RPMI8226 (cell line): ENCODE measurements around the gene TPI1.
"Not testable (repeated sequence)": the region's sequence is repeated elsewhere in the genome, so short reads cannot be mapped to it uniquely, and the experiment has no call there.

Experiments
- DNase-seq: peaks from one replicate; pipeline ENCODE4 v3.0.0-alpha.2; 2015

TPI1 gene

GRCh38 chr12:6849427-6849826, 17.9 kb upstream of the TPI1 start:
- no peak for DNase-seq

DNA sequence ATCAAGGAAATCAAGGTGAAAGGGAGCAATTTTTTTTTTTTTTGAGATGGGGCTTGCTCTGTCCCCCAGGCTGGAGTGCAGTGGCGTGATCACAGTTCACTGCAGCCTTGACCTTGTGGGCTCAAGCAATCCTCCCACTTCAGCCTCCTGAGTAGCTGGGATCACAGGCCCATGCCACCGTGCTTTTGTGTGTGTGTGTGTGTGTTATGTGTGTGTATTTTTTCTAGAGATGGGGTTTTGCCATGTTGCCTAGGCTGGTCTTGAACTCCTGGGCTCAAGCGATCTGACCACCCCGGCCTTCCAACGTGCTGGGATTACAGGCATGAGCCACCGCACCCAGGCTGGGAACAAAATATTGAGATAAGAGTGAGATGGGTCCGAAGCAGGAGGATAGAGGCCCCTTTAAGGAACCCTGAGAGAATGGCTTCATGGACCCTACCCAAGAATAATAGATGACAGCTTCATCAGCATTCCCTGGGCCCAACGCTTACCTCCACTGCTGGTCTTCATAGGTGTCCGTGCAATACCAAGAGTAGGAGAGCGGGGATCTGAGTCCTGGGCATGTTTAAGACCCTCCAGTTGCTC, 17.3 kb upstream of the TPI1 start:
- no peak for DNase-seq

DNA sequence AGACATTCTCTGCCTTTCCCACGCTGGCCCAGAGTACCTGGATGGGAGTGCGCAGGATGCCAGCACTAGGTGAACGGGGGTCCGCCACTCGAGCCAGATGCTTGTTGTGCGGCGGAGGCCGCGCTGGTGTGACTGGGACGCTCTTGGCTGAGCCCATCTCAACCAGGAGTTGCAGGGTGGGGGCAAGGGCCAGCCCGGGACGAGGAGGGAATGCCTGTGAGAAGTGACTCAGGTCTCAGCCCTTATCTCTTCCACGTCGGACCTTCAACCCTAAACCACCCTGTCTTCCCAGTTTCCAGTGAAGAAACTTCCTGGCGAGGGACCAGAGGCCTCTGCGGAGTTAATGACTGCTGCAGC, 16.6 kb upstream of the TPI1 start:
- DNase-seq: no peak

DNA sequence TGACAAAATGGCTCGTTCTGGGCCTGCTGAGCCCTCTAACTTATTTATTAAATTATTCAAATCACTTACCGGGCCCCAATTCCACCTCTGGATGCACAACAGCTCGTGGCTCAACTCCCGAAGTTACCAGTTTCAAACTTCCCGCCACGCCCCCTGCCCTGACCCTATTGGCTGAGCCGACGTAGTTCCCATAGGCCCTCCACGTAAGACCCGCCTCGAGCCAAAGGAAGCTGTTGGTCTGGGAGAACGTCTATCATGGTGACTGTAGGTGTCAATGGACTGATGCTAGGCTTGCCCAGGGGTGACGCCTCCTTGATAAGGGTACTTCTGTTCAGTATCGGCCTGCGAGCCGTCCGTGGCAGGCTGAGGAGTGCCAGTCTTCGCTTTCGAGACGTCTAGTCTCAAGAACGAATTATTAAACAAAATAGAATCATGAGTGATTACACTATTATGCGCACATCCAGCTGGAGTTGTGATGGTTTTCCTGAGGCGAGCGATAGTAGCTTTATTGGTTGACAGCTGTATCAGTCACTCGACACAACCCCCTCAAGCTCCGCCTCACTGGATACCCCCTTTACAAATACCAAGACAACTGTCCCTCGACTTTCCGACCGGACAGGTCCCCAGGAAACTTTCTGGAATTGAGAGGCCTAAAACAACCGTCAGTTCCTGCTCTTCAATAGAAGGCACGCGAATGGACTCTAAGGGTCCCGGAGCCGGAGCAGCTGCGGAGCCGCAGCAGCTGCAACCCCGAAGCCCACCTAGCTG, 16.0 kb upstream of the TPI1 start, which contains the start of gene CDCA3:
Gene CDCA3, minus strand, starts transcription at position 134 of the 768 bp plus-strand sequence. CDS start 334 bp downstream, outside the sequence.
- peak; percentile 98 for DNase-seq

- DNase-seq: peak; percentile 99
These were observed 15.2 kb upstream of the TPI1 start, which contains the start of gene USP5 for GRCh38 chr12:6851921-6852650. Gene USP5, plus strand, starts transcription at chr12:6852150. Its CDS starts 30 bp downstream, at chr12:6852180.

GRCh38 chr12:6852651-6853354, 14.5 kb upstream of the TPI1 start:
- DNase-seq: peak; percentile 74

- DNase-seq: no peak
These were observed 13.7 kb upstream of the TPI1 start for GRCh38 chr12:6853626-6854025.

DNA sequence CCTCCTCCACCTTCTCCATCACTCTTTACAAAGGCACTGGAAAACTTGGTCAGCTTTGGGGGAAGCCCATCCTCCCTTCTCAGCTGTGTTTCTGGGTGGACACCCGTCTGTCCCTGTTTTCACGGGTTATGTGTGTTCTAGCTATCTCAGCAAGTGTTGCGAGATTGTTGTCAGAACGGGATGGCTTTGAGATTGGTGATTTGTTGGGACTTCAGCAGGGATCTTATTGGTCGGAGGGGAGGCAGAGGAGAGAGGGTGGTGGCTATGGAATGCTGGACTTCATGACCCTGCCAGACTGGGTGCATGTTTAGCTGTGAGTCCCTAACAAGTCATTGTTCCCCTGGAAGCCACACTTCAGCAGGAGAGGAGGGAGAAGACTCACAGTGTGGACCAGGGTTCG, 13.3 kb upstream of the TPI1 start:
- DNase-seq: no peak

DNA sequence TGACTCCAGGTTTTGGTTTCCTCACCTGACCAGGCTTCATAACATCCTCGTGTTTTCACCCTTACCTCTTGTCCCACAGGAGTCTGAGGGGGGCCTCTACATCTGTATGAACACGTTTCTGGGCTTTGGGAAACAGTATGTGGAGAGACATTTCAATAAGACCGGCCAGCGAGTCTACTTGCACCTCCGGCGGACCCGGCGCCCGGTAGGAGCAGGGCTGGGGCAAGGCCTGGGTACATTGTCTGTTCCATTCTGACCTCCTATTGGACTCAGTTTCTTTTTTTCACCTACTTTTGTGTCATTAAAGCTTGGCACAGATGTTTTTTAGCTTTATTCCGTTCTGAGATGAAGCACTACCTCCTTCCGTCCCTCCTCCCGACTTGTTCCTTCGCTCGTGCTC, 12.0 kb upstream of the TPI1 start:
- DNase-seq: no peak

DNA sequence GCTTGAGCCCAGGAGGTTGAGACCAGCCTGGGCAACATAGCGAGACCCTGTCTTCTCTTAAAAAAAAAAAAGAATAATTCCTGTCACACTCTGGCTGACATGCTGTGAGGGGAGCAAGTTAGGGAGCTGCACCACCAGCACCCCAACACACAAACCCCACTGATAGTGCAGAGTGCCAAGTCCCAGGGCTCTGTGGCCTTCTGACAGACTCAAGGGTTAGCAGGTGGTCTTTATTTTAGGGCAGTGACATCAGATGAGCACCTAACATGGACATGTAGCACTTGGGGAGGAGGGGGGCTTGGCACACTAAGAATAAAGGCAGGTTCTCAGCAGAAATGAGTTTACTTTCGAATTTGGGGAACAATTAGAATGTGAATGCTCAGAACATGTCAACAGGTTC, 8.5 kb upstream of the TPI1 start:
- DNase-seq: no peak

DNA sequence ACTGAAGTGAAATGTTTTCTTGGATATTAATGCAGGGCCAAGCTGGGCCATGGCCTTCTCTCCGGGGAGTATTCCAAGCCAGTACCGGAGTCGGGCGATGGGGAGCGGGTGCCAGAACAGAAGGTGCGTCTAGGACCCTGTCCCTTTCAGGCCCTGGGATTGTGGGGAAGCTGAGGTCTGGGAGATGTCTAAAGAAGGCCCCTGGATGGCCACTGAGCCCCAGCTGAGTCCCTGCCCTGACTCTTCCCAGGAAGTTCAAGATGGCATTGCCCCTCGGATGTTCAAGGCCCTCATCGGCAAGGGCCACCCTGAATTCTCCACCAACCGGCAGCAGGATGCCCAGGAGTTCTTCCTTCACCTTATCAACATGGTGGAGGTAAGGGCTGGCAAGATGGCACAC, 7.2 kb upstream of the TPI1 start:
- no peak for DNase-seq

DNA sequence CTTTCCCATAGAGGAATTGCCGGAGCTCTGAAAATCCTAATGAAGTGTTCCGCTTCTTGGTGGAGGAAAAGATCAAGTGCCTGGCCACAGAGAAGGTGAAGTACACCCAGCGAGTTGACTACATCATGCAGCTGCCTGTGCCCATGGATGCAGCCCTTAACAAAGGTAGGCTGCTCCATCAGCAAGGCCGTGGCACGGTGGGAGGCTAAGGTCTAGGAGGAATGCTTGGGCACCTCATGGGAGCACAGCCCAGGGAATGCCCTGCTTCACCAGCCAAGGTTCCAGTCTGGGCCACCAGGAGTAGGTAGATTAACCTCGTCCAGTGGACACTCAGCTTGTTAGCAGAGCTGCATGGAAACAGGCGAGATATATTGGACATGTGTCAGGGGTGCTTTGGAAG, 6.4 kb upstream of the TPI1 start:
- DNase-seq: no peak

DNA sequence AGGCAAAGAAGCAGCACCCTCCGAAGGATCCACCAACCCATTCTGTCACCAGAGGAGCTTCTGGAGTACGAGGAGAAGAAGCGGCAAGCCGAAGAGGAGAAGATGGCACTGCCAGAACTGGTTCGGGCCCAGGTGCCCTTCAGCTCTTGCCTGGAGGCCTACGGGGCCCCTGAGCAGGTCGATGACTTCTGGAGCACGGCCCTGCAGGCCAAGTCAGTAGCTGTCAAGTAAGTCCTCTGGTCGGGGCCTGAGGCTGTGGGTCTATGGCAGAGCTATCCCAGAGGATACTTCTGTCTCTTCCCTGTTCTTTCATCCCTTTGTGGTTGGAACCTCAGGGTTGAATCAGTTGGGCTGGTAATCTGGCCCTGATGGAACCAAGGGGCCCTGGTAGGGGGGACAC, 5.9 kb upstream of the TPI1 start:
- DNase-seq: no peak

DNA sequence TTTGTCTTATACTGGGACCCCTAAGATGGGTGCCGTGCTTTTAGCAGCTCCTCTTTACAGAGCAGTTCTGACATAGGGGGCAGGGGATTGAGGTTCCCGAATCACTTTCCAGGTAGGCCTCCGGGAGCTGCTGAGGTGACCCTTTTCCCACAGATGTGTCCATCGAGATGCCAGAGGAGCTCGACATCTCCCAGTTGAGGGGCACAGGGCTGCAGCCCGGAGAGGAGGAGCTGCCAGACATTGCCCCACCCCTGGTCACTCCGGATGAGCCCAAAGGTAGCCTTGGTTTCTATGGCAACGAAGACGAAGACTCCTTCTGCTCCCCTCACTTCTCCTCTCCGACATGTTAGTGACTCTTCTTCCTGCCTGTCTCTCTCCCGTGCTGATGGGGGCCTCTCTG, 4.3 kb upstream of the TPI1 start:
- DNase-seq: no peak

DNA sequence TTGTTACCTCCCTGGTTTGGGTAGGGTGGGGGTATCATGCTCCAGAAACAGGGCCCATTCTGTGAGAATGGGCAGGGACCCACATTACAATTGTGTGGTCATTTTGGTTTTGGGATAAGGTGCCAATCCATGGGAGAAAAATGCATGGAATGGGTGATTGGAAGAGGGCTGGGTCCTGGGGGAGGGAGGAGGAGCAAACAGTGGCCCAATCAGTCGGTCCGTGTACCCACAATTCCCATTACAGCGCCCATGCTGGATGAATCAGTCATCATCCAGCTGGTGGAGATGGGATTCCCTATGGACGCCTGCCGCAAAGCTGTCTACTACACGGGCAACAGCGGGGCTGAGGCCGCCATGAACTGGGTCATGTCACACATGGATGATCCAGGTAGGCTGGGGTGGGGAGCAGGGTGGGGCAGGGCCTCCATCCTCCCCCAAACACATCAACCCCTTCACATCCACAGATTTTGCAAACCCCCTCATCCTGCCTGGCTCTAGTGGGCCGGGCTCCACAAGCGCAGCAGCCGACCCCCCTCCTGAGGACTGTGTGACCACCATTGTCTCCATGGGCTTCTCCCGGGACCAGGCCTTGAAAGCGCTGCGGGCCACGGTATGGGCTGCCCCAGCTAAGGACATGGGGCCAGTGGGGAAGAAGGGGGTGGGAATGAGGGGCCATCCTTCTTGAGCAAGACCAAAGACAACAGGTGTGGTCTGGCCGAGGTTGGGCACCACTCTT, 3.6 kb upstream of the TPI1 start:
- no peak for DNase-seq

GRCh38 chr12:6865307-6865706, 2.0 kb upstream of the TPI1 start:
- DNase-seq: not testable (repeated sequence)

GRCh38 chr12:6866163-6866919, 990 bp upstream of the TPI1 start:
- no peak for DNase-seq

DNA sequence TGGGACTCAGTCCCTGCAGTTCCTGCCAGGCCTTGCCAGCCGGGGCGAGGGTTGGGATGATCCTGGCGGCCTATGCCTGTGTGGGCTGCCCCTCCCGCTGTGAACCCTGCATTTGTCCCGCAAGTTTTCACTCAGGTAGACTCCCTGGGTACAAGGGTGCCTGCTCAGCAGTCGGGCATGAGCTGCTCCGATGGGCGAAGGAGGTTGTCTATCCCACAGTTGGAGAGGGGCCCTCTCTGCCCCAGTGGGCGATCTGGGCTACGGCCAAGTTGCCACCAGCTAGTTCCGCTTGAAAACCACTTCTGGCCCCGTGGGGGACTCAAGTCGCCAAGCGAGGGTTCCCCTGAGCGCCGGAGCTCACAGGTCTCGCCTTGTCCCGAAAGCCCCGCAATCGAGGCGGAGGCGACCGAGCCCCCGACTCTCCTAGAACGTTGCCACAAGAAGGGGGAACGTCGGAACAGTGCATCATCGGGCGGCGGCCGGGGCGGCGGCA, 365 bp upstream of the TPI1 start:
- no peak for DNase-seq

DNA sequence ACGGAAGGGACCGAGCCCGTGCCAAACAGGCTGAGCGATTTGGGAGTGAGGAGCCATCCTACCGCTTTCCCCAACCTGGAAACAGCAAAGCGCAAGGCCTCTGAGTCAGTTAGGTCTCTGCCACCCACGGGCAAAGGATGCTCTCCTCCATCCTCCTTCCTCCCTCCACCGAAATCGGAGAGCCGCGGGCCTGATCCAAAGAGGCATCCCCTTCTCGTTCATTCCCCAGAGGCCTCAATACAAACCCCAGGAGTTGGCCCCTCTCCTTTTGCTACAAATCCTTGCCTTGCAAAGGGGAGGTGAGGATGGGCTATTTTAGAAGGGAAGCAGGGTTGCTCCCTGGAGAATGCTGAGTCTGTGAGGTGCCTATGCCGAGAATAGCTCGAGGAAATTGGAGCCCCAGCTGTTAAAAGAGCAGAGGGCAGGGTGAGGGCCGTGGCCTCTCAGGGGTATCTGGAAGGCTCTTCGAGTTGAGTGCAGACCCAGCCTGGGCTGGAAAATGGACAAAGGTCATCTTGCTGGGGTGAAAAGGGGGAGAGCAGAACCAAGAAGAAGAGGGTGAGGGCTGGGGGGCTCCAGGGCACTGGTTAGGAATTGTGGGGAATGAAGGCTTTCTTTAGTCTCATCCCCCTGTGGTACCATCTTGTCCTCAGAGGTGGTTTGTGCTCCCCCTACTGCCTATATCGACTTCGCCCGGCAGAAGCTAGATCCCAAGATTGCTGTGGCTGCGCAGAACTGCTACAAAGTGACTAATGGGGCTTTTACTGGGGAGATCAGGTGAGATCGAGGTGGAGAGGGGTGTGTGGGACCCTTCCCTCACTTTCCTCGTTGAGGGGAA, 1.1 kb downstream of the TPI1 start:
- peak; percentile 26 for DNase-seq
